WI38 (cell line): ENCODE data around the gene SLC6A6.

ENCODE experiments used
- H3K4me3 ChIP-seq: 2 replicates; pipeline ENCODE4 v1.5.1; 2011; ENCODE audit warnings: low read depth, mild to moderate bottlenecking, control low read depth, low read length
- CTCF ChIP-seq: IDR thresholded peaks from 2 replicates; pipeline ENCODE4 v1.5.1; 2012; ENCODE audit warnings: low read depth, mild to moderate bottlenecking, control low read depth, low read length

SLC6A6 gene

GRCh38 chr3:14525685-14526631 is 123.6 kb downstream of the SLC6A6 start:
- no peak for TF ChIP-seq CTCF
- H3K4me3 ChIP-seq, result no peak overlapping the region

GRCh38 chr3:14528081-14528480 is 125.7 kb downstream of the SLC6A6 start:
- no peak for TF ChIP-seq CTCF
- H3K4me3 ChIP-seq, result no peak overlapping the region

GRCh38 chr3:14531856-14532395 is 129.5 kb downstream of the SLC6A6 start:
- H3K4me3 ChIP-seq, result no peak overlapping the region
- no peak for TF ChIP-seq CTCF

- H3K4me3 ChIP-seq, result no peak overlapping the region
- no peak for TF ChIP-seq CTCF
These were observed 130.5 kb downstream of the SLC6A6 start for GRCh38 chr3:14532691-14533456.

GRCh38 chr3:14533457-14533958 is 131.1 kb downstream of the SLC6A6 start:
- no peak for TF ChIP-seq CTCF
- no peak overlapping the region for H3K4me3 ChIP-seq

GRCh38 chr3:14534516-14535191 is 132.2 kb downstream of the SLC6A6 start:
- no peak overlapping the region for H3K4me3 ChIP-seq
- no peak for TF ChIP-seq CTCF
